Suprapubic skin (tissue), 4 donors: ENCODE measurements around the gene CRABP2. TPM values are rescaled to one million over a fixed set of nuclear protein-coding genes. Genes with fewer than 3 reads are reported as not detected.

Experiments
- DNase-seq, 2 donors: peaks; one replicate each; pipeline ENCODE4 v3.0.0-alpha.2; 2019; ENCODE audit warnings: low spot score in 2 of 2
- H3K27ac ChIP-seq: fragments of 200-600 bp; sonication (generic); one replicate; pipeline ENCODE4 v1.5.1; 2019
- H3K27me3 ChIP-seq: fragments of 200-600 bp; sonication (generic); one replicate; pipeline ENCODE4 v1.5.1; 2019
- H3K36me3 ChIP-seq: fragments of 200-600 bp; sonication (generic); one replicate; pipeline ENCODE4 v1.5.1; 2019
- H3K4me1 ChIP-seq: fragments of 200-600 bp; sonication (generic); one replicate; pipeline ENCODE4 v1.5.1; 2019
- H3K4me3 ChIP-seq: fragments of 200-600 bp; sonication (generic); one replicate; pipeline ENCODE4 v1.5.1; 2019; ENCODE audit warnings: mild to moderate bottlenecking
- H3K9me3 ChIP-seq: fragments of 200-600 bp; sonication (generic); one replicate; pipeline ENCODE4 v1.5.1; 2019
- EP300 ChIP-seq: sonication (generic); formaldehyde crosslinking; IDR thresholded peaks from one replicate; pipeline ENCODE4 v1.6.1; 2017; ENCODE audit warnings: antibody characterized with exemption
- POLR2A ChIP-seq, 2 donors: fragments of 450-650 bp; IDR thresholded peaks; one replicate each; pipeline ENCODE4 v1.6.1; 2017; ENCODE audit warnings: antibody characterized with exemption in 2 of 2, mild to moderate bottlenecking in 2 of 2, moderate library complexity in 2 of 2
- POLR2AphosphoS5 ChIP-seq, 3 donors: sonication (generic); formaldehyde crosslinking; IDR thresholded peaks; one replicate each; pipeline ENCODE4 v1.6.1; 2017; ENCODE audit warnings: antibody characterized with exemption in 3 of 3
- WGBS: methylation state at CpG from one replicate; pipeline ENCODE4 v1.1.5; 2018; 5-methylcytosine and 5-hydroxymethylcytosine counted together
- total RNA-seq, 4 donors: library from RNA; depleted of rRNA; stranded (reverse); fragments of >200 nt; gene quantifications; one replicate each; pipeline ENCODE4 v1.1.0, GENCODE V29; 2016
- TF ChIP-seq, protein P1 (sequence below), 2 donors: fragments of 200-600 bp in 1 of 2; fragments of 450-650 bp in 1 of 2; sonication (generic) in 1 of 2; IDR thresholded peaks; one replicate each; pipeline ENCODE4 v1.5.1; 2016 to 2019; ENCODE audit warnings: antibody characterized with exemption in 2 of 2, mild to moderate bottlenecking in 1 of 2, moderate library complexity in 1 of 2

CRABP2 gene
- total RNA-seq, 4 donors from 2014 or later: 38.4 to 98.0 (median 68.2) TPM

DNA sequence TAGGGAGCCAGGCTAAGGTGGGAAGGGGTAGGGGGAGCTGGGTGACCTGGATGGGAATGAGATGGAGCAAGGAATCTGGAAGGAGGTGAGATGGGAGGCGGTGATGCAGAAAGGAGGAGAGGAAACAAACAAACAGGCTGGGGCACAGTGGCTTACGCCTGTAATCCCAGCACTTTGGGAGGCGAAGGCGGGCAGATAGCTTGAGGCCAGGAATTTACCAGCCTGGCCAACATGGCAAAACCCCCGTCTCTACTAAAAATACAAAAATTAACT is 10.8 kb downstream of the CRABP2 start:
- no peak for DNase-seq
- no peaks in the 10 kb centered on the region for H3K27me3 ChIP-seq
- no peak for TF ChIP-seq POLR2A (IDR thresholded peaks at IDR 0.05)
- no peak for TF ChIP-seq EP300
- no peak for TF ChIP-seq POLR2AphosphoS5 (IDR thresholded peaks at IDR 0.05)
- TF ChIP-seq, protein P1, sequence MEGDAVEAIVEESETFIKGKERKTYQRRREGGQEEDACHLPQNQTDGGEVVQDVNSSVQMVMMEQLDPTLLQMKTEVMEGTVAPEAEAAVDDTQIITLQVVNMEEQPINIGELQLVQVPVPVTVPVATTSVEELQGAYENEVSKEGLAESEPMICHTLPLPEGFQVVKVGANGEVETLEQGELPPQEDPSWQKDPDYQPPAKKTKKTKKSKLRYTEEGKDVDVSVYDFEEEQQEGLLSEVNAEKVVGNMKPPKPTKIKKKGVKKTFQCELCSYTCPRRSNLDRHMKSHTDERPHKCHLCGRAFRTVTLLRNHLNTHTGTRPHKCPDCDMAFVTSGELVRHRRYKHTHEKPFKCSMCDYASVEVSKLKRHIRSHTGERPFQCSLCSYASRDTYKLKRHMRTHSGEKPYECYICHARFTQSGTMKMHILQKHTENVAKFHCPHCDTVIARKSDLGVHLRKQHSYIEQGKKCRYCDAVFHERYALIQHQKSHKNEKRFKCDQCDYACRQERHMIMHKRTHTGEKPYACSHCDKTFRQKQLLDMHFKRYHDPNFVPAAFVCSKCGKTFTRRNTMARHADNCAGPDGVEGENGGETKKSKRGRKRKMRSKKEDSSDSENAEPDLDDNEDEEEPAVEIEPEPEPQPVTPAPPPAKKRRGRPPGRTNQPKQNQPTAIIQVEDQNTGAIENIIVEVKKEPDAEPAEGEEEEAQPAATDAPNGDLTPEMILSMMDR (IDR thresholded peaks at IDR 0.05): no peak
- 60% methylated on average over 5 of the region's 5 CpGs for WGBS
- H3K27ac ChIP-seq: no peak overlapping the region
- peaks cover 43% of the 10 kb centered on the region for H3K4me1 ChIP-seq
- H3K9me3 ChIP-seq: no peaks in the 10 kb centered on the region
- H3K4me3 ChIP-seq: no peak overlapping the region
- H3K36me3 ChIP-seq: peaks cover 6% of the 10 kb centered on the region

DNA sequence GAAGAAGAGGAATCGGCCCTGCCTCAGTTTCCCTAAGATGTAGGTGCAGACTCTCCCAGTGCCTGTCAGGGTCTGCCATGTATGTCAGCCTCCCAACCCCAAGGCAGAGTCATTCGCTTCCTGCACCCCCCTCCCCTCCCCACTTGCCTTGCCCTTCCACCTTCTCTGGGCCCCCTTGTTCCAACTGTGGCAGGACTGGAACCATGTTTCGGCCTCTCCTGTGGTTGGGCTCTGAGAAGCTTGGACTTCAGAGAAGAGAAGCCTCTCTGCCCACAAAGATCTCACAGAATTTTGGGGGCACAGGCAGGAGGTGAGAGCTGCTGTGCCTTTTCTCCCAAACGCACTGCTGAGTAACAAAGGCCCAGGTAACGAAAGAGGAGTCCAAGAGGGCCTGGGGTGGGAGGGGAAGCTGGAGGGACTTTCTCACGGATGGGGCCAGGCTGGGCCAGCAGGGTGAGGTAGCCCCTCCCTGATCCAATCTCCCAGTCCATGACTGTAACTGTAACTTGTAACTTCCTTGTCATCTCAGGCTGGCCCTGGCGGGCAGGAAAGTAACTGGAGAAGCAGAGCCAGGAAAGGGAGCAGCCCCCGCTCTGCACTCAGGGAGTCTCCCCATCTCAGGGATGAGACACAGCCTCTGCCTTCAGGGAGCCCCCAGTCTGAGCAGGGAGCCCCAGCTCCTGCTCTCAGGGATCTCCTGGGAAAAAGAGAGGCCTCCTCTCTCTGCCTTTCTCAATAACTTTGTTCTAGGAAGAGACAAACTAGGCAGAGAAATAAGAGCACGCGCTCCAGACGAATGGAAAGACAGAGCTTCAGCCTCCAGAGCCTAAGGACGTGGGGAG is 11.3 kb downstream of the CRABP2 start:
- H3K4me3 ChIP-seq: no peak overlapping the region
- no peaks in the 10 kb centered on the region for H3K27me3 ChIP-seq
- TF ChIP-seq POLR2AphosphoS5 (IDR thresholded peaks at IDR 0.05): no peak
- TF ChIP-seq, protein P1 (IDR thresholded peaks at IDR 0.05): no peak
- no peak for TF ChIP-seq EP300
- TF ChIP-seq POLR2A (IDR thresholded peaks at IDR 0.05): no peak
- 53% methylated on average over 12 of the region's 12 CpGs for WGBS
- DNase-seq: no peak
- H3K9me3 ChIP-seq: no peaks in the 10 kb centered on the region
- H3K4me1 ChIP-seq: peaks cover 48% of the 10 kb centered on the region
- H3K36me3 ChIP-seq: peaks cover 2% of the 10 kb centered on the region
- no peak overlapping the region for H3K27ac ChIP-seq

DNA sequence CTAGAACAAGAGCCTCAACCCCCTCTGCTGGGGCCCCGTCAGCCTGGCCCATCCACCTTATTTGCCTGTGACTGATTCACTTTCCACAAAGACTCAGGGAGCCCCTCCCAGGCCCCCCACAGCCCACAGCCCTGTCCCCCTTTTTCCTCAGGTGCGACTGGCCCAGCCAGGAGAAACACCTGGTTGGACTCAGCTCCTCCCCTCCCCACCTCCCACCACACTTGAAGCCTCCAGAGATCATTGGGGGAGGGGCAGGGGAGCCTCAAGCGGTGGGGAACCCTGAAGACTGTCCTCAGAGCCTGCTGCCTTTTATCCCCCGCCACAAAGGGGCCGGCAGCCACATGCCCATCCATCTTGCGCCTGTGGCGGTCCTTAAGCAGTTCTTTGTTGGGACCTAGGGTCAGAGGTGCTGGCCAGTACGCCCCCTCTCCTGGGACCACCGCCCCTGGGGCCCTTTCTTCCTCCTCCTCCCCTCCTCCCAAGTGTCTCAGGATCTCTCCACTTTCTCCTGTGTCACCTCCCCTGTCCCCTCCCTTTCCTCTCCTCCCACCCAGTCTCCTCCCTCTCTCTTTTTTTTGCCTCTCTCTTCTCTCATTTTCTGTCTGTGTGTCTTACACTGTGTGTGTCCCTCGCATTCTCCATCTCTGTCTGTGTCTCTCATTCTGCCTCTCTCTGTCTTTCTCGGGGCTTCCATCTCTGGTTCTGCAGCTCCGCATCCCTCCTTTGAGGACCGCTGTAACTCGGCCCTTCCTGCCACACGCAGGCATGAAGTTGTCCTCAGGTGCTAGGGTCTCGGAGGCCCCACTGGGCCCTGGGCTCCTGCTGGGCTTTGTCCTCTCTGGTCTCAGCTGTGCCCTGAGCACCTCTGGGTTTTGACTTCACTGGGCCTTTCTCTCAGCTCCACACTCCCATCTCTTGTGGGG is 12.2 kb downstream of the CRABP2 start:
- TF ChIP-seq, protein P1 (IDR thresholded peaks at IDR 0.05): no peak
- no peak for TF ChIP-seq EP300
- TF ChIP-seq POLR2AphosphoS5 (IDR thresholded peaks at IDR 0.05): no peak
- no peak for TF ChIP-seq POLR2A (IDR thresholded peaks at IDR 0.05)
- peak overlapping the region; percentile 67 for H3K27ac ChIP-seq

DNA sequence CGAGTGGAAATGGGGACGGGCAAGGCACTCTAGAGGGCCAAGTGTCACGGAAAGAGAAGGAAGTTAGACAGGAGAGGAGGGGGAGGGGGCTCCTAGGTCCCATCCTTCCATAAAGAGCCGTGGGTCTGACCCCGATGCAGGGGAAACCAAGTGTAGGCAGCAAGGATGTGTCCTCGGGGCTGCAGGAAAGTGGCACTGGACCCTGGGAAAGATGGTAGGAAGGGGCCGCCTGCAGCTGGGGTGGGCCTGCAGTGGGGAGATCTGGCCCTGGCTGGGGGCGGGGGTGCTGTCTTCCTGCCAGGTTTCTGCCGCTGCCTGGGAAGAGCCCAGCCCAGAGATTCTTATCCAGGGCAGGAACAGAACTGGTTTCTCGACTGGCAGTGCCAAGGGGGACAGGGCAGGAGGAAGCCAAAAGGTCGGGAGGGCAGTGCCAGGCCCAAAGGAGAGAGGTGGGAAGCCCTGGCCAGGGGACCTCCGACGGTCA is 12.9 kb downstream of the CRABP2 start:
- H3K27ac ChIP-seq: peak overlapping the region; percentile 67
- no peak overlapping the region for H3K4me3 ChIP-seq
- no peak for TF ChIP-seq EP300
- TF ChIP-seq, protein P1 (IDR thresholded peaks at IDR 0.05): no peak
- no peak for TF ChIP-seq POLR2AphosphoS5 (IDR thresholded peaks at IDR 0.05)
- no peak for TF ChIP-seq POLR2A (IDR thresholded peaks at IDR 0.05)
- H3K27me3 ChIP-seq: no peaks in the 10 kb centered on the region
- peaks cover 50% of the 10 kb centered on the region for H3K4me1 ChIP-seq
- DNase-seq: no peak
- WGBS: 19% methylated on average over 11 of the region's 13 CpGs
- H3K9me3 ChIP-seq: no peaks in the 10 kb centered on the region
- H3K36me3 ChIP-seq: no peaks in the 10 kb centered on the region

More for the DNA sequence above, 12.2 kb downstream of the CRABP2 start:
- Histone ChIP-seq H3K4me1 (peaks cover 50% of the 10 kb centered on the region), H3K36me3 (no peaks in the 10 kb centered on the region), H3K4me3 (no peak overlapping the region), H3K9me3 (no peaks in the 10 kb centered on the region), H3K27me3 (no peaks in the 10 kb centered on the region)
- DNase-seq: no peak
- WGBS: 48% methylated on average over 14 of the region's 16 CpGs
